ENCODE data around the gene INS.
"Not testable (repeated sequence)": the region's sequence is repeated elsewhere in the genome, so short reads cannot be mapped to it uniquely, and the experiment has no call there.

The INS gene

GRCh38 chr11:2130881-2131352 lies 30.1 kb downstream of the INS start:
- ATAC-seq: no peak

- ATAC-seq: no peak
Observed at GRCh38 chr11:2129699-2130366, 31.2 kb downstream of the INS start.

GRCh38 chr11:2129308-2129698 lies 31.7 kb downstream of the INS start:
- ATAC-seq: no peak

- ATAC-seq: no peak
Observed at GRCh38 chr11:2128511-2129307, 32.3 kb downstream of the INS start.

GRCh38 chr11:2128130-2128510 lies 32.9 kb downstream of the INS start:
- ATAC-seq: no peak

- no peak for ATAC-seq
Observed at GRCh38 chr11:2127482-2128129, 33.4 kb downstream of the INS start.

- ATAC-seq: no peak
Observed at GRCh38 chr11:2126520-2127085, 34.4 kb downstream of the INS start.

GRCh38 chr11:2124736-2125484 lies 36.1 kb downstream of the INS start:
- not testable (repeated sequence) for ATAC-seq

- ATAC-seq: no peak
Observed at GRCh38 chr11:2123628-2123960, 37.4 kb downstream of the INS start.

- ATAC-seq: no peak
Observed at GRCh38 chr11:2122907-2123627, 37.9 kb downstream of the INS start.

GRCh38 chr11:2122222-2122906 lies 38.6 kb downstream of the INS start:
- ATAC-seq: no peak

GRCh38 chr11:2121227-2122130 lies 39.5 kb downstream of the INS start:
- no peak for ATAC-seq

GRCh38 chr11:2120359-2121100 lies 40.5 kb downstream of the INS start:
- ATAC-seq: no peak

GRCh38 chr11:2118677-2119076 lies 42.3 kb downstream of the INS start:
- no peak for ATAC-seq

GRCh38 chr11:2116680-2117079 lies 44.3 kb downstream of the INS start:
- no peak for ATAC-seq

- no peak for ATAC-seq
Observed at GRCh38 chr11:2115308-2115707, 45.7 kb downstream of the INS start.

GRCh38 chr11:2114430-2115241 lies 46.4 kb downstream of the INS start:
- ATAC-seq: no peak

- no peak for ATAC-seq
Observed at GRCh38 chr11:2113776-2114175, 47.2 kb downstream of the INS start.

- ATAC-seq: no peak
Observed at GRCh38 chr11:2110521-2110920, 50.5 kb downstream of the INS start.

Measured in activated CD4-positive, CD25-positive, alpha-beta regulatory T cell treated with anti-CD3 and anti-CD28 coated beads, Interleukin-2, amount 50 U/mL, for 24 hours (primary cell).